Measurements from ENCODE around the gene WNT3A.

The WNT3A gene

DNA sequence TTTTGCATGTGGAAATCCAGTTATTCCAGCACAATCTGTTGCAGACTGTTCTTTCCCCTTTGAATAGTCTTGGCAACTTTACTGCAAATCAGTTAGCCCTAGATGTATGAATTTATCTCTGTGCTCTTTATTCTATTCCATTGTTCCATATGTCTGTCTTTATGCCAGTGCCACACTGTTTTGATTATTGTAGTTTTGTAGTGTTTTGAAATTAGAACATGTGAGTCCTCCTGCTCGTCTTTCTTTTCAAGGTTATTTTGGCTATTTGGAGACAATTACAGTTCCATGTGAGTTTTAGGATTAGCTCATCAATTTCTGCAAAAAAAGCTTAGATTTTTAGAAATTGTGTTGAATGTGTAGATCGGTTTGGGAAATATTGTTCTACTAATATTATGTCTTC is 26.6 kb downstream of the WNT3A start:
- DNase-seq, result no peak

DNA sequence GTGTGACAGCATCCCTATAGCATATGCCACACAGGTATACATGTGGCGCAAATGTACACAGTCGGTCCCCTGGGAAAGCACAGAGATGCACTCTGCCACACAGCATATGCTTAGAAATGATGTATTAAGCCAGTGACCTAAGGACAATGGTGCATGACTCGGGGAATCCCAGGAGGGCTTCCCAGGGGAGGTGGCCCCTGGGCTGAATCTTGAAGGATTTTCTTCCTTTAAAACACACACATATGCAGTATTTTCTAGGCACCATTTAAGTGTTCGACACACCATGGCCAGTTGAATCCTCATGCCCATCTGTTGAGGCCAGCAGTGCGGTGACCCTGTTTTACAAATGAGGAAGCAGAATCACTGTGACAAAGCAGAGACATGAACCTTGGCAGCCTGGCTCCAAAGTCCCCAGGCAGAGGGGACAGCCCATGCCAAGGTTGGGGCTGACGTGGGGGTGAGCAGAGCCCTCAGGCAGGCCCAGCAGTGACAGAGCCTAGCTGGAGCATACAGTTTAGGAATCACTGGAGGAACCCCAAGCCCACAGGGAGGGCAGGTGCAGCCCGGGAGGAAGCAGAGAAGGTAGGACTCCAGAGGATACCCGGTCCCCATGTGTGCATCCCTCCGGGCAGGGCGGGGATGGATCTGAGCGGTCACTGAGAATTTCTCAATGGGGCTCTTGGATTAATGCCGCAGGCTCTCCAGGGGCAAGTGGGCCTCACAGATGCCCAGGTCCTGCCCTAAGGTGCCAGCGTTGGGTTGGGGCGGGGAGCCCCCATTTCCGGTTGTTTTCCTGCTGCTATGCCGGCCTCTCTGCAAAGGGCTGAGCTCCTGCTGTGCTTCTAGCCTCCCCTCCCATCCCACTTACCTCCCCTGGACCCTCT is 28.4 kb downstream of the WNT3A start:
- no peak for DNase-seq

DNA sequence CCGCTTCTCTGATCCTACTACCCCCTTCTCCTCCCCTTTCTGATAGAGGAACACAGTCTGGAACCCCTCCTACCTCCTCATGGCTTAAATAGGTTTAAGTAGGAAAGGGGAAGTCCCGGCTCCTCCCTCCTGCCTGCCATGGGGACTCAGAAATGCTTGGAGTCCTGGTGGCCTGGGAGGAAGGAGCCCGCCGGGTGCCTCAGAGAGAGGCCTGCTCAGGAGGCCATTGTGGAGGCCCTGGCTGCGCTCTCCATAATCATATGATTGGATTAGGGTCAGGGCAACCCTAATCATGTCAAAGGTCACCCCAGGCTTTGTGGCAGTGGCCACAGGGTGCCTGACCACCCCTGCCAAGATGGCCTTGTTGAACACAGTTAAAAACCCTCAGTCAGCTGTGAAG is 29.0 kb downstream of the WNT3A start:
- no peak for DNase-seq

DNA sequence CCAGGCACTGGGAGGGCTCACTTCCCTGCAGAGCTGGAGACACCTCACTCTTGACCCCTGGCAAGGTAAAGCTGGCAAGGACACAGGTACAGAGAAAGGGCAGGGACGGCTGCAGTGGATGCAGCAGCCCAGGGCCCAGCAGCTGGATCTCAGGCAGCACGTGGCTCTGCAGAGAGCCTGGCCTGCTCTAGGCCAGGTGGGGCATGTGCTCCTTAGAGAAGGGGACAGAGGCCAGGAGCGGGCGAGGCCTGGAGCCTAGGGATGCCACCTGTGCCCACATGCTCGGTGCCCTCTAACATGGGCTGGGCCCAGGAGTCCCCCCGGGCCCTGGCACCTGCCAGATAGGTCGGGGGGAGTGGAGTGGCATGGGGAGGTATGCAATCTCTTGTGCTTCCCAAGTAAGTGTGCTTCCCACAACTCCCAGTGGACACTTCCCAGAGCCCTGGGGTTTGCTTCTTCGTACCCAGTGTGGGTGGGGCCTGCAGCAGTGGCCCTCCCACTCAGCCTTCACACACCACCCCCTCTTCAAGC is 30.0 kb downstream of the WNT3A start:
- DNase-seq, result no peak

DNA sequence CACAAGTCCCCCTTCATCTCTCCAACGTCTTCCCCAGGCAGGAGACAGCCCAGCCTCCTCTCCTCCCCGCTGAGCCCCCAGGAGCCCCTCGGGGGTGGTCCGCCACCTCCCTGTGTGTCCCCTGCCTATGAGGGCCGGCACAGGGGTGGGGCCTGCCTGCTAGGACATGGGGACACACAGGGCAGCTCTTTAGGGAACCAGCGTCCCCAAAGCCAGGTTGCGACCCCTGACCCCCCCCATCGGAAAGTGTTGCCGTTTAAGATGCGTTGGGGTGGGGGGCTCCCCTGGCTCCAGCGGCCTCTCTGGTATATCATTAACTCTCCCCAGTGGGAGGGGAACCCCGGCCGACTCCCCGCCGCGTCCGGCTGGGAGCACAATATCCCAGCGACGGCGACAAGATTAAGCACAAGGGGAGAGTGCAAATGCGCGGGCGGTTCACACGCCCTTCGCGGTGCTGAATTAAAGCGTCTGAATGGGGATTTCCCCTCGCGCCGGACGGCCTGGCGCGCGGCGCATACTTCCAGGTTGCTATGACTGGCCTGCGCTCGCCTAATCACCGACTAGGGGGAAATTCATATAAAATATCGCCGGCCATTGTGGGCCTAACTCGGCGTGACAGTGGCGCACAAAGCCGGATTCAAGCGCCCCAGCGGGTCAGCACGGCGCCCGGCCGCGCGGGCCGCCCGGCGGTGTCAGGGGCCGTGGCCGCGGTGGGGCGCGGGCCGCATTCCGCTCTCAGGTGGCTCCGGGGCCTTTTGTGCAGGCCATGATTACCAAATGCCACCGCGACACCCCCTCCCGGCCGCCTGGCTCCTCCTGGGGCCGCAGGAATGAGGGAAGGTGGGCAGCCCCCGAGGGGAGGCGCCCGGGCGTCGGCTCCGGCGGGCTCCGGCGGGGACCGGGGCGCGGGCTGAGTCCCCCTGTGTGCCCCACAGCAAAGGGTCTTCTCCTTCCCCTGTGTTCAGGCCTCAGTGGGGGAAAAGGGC is 30.9 kb downstream of the WNT3A start:
- peak in 1 of 5 experiments; percentile 38 for DNase-seq

DNA sequence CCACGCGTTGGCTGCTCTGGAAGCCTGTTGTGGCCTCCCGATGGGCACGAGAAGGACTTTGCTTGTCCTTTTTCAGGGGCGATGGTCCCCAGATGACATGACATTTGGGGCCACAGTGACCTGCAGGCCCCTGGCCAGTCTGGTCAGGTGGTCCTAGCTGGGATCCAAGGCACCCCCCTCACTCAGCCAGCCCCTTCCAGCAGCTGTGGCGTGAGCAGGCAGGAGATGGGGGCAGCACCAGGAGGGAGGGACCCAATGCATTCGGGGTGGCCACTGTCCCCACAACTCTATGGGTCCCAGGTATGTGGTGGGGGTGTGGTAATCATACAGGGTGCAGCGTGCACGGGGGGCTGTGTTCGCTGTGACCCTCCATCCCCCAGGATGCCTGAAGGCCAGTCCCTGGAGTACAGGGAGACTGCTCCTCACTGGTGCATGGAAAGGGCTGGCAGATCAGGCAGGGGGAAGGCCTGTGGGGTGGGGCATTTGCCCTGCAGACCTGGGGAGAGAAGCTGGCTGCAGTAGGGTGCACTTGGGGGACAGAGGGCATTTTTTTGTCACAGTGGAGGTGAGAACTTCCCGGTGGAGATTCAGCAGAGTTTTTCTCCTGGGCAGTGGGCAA is 31.7 kb downstream of the WNT3A start:
- no peak for DNase-seq

DNA sequence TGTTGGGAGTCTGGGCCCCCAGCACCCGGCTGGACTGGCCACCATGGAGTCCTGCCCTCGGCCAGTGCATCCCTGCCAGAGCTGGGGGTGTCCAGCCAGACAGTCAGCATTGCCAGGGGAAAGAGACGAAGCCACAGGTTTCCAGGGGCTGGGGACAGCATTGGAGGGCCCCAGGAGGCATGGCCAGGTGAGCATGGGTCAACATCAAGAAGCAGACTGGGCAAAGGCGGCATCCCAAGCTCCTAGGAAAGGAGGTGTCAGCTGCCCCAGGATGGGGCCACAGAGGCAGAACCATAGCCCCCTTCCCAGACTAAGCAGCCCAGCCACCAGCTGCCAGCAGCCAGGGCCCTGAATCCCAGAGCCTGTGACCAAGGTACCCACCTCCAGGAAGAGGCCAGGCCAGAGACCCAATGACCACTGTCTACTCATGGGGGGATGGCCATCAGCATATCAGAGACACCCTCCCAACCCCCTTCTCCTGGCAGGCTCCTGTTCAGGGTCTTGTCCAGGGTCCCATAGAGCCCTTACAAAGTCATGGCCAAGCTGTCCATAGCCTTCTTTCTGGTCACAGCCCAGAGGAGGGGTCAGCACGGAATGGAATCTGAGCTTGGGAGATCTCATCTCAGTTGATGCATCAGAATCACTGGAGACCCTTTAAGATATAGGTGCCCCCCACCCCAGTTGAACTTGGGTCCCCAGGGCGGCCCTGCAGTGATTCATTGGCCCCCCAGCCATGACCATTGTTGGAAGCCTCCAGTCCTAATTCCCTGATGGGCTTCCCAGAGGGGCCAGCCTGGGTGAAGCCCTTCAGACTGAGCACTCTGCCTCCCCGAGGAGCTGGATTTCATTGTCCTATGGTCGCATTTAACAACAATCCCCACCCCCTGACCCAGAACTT is 32.5 kb downstream of the WNT3A start:
- no peak for DNase-seq

DNA sequence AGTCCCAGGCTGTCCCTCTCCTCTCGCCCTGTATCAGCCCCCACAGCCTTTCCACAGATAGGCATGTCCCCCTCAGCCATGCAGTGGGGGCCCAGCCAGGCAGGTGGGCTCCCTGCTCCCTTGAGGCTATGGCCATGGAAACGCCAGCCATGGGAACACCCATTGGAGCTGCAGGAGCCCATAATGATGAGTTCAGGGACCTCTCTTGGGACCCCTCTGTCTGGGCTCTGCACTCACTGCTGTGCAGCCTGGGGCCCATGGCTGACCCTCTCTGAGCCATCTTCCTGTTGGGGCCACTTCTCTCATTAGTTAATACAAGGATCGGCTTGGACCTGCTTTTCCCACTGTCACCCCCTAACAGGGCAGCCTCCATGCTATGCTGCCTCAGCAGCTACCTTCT is 33.2 kb downstream of the WNT3A start:
- no peak for DNase-seq

DNA sequence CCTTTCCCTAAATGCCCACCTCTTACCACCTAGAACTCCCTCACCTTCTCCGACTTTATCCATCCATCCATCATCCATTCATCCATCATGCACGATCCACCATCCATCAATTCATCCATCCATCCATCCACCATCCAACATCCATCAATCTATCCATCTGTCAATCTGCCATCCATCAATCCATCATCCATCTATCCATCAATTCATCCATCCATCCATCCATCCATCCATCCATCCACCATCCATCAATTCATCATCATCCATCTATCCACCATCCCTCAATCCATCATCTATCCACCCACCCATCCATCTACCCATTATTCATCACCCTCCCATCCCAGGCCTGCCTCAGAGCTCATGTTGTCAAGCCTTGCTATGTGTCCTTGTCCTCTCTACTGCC is 34.5 kb downstream of the WNT3A start:
- DNase-seq, result no peak

DNA sequence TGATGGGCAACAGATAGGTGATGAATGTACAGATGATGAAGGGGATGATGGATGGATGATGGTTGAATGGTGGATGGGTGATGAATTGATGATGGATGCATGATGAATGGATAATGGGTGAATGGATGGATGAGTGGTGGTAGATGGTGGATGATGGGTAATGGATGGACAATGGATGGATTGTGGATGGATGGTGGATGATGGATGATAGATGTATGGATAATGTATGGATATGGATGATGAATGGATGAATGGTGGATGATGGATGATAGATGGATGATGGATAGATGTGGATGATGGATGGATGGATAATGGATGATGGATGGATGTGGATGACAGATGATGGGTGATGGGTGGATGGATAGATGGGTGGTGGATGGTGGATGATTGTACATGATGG is 35.7 kb downstream of the WNT3A start:
- DNase-seq, result no peak

DNA sequence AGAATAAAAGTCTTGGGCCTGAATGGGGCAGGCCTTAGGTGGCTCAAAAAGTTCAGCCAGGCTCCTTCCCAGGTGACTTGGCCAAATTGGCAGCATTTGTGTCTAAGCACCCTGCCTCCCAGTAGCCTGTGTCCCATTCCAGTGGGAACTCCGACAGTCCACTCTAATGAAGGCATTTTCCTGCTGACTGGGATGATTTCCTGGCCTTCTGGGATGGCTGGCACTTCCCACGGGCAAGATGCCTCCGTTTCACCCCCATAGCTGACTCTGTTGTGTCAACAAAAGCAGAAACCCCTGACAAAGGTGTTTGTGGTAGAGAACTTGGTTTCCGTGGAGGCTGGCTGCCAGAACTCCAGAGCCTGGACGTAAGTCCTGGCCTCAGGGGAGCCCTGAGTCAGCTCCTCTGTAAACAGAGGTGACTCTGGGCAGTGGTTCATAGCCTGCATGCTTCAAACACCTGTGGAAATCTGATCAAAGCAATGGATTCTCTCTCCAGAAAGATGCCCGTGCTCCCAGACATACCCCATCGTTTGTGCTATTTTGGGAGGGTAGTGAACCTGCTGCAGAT is 36.6 kb downstream of the WNT3A start:
- DNase-seq, result no peak

DNA sequence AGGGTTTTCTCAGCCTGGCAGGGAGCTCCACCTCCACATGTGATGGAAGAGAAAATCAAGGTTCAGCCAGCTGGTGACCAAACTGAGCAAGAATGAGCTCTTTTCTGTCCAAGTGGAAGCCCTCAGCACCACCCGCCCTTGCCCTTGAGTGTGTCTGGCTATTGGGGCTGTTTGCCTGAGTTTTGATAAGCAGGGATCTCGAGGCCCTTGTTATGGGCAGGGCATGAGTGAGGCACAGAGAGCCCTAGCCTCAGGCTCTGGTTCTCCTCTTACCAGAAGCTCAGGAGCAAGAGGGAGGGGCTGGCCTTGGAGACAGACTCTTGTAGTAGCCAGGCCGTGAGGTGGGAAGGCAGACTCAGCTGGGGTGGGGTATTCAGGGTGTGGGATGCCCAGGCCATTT is 38.2 kb downstream of the WNT3A start:
- no peak for DNase-seq

DNA sequence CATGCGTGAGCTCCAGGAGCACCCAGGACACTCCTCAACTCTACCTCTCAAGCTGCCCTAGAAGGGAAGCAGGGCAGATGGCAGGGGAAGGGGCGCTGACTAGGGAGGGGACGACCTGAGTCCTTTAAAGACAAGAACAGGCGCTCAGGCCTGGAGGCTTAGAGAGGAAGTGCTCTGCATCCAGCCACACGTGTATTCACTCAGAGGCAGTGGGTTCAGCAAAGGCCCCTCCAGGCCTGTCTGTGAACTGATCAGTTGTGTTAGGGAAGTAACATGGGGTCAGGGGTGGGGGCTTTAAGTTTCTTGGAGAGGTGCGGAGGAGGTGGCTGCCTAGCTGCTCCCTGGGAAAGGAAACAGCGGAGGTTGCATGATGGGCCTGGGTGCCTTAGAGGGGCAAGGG is 38.6 kb downstream of the WNT3A start:
- no peak for DNase-seq

DNA sequence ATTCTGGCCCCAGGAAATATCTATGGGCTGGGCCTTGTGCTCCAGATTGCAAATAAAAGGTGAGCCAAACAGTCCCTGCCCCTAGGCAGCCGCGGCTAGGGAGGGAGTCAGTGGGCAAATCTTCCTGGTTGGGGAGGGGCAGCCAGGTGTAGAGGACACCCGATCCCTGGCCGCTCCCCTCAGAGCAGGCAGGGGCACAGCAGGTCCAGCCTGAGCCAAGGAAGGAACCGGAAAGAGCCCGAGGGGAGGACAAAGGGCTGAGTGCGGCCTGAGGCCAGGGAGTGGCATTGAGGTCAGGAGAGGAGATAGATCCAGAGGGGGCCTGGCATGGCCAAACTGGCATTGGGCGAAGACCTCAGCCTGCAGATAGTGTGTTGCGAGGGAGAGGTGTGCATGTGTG is 39.1 kb downstream of the WNT3A start:
- DNase-seq, result no peak

DNA sequence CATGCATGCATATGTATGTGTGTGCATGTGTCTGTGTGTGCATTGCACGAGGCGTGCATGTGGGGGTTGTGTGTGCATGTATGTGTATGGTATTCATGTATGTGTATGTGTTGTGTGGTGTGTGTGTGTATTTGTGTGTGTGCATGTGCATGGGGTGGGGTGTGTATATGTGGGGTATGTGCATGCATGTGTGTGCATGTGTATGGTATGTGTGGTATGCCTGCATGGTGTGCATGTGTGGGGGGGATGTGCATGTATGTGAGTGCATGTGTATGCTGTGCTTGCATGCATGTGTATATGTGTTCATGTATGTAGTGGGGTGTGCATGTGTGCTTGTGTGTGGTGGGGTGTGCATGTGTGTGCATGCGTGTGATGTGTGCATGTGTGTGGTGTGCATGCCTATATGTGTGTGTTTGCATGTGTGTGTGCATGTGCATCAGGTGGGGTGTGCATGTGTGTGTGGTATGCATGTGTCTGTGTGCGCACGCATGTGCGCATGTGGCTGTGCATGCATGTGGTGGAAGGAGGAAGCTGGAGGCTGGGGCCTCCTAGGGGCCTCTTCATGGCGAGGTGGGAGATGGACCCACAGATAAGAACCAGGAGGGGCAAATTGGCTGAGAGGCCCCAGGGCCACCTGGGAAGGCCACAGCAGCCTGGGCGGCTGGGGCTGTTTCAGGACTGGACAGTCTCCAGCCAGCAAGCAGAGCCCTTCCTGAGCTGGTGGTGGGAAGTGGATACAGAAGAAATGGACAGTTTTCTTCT is 39.8 kb downstream of the WNT3A start:
- no peak for DNase-seq

DNA sequence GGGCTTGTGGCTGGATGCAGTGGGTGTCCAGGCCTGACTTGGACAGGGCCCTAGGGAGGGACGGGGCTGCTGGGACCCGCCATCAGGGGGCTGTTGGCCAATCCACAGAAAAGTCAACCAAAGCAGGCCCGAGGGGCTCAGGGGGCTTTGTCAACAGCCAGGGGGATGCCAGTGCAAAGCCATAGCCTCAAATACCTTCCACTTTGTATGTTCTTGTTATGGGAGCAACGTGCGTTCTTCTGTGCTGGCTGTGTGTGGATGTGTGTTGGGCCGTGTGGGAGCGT is 40.3 kb downstream of the WNT3A start:
- no peak for DNase-seq

DNA sequence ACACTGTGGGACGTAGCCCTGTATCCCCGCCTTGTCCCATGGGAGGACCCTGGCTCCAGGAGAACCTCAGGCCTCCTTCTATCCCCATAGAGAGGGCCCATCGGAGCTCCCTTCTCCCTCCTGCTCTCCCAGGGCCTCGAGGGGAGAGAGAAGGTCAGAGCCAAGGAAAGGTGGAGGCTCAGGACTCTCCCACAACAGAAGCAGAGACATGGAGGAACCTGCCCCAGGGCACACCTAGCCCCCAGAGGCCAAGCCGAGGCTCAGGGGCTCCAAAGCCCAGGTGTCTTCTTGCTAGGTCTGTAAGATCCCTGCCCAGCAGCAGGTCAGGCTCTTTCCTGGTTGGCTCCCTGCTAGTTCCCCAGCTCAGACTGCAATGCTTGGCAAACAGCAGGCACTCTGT is 41.3 kb downstream of the WNT3A start:
- DNase-seq, result no peak

DNA sequence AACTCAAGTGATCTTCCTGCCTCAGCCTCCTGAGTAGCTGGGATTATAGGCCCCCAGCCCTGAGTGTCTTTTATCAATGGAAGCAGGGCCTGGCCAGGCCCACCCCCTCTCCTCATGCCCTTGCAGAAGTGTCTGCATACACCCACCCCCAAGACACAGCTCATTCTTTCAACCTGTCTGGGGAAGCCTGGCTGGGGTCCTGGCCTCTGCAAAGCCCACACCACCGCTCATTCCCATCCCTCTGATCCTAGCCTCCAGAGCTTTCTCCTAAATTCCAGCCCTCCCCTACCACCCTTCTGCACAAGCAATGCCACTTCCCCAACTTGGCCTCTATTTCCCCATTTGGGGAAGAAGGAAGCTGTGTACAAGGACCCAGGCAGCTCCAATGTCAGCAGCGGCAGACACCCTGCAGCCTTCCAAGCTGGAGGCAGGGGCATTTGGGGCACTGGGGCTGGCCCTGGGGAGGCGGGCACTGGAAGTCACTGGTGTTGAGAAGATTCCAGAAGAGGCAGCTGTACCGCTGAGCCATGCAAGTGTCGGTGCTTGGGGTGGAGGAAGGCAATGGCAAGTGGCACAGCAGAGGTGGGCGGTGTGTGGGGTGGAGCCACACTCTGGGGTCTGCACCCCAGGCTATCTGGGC is 42.0 kb downstream of the WNT3A start:
- DNase-seq, result no peak

DNA sequence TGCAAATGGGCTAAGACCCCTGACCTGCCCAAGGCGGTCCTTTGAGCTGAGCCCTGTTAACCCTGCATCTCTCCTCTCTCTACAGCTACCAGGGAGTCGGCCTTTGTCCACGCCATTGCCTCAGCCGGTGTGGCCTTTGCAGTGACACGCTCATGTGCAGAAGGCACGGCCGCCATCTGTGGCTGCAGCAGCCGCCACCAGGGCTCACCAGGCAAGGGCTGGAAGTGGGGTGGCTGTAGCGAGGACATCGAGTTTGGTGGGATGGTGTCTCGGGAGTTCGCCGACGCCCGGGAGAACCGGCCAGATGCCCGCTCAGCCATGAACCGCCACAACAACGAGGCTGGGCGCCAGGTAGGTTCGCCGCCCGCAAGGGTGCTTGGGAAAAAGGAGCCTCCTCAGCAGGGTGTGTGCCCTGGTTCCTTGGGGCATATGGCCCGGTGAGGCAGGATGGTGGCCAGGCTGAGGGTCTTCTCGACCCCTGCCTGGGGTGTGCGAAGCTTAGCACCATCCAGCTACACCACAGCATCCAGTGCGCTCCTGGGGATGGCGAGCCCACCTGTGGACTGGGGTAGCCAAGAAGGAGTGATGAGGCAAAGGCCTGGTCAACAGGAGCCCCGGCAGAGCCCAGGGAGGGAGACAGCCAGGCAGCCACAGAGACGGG is 43.9 kb downstream of the WNT3A start:
- no peak for DNase-seq

Data from T-helper 2 cell (primary cell).